Activated CD4-positive, alpha-beta T cell treated with anti-CD3 and anti-CD28 coated beads for 36 hours (primary cell): ENCODE results near the gene USP5. TPM values are rescaled to one million over a fixed set of nuclear protein-coding genes. Genes with fewer than 3 reads are reported as not detected.
A peak's percentile ranks its signal among the peaks of the same experiment; 100 is the strongest.

Experiments
- ATAC-seq: fragments of 200-7000 bp; cut with Tn5 transposase; one replicate; pipeline ENCODE4 v1.10.0; 2021; ENCODE audit warnings: mild to moderate bottlenecking, moderate library complexity
- CTCF ChIA-PET: fragments of 350-600 bp; sonication (Branson Sonifier 250); formaldehyde crosslinking; loops from one replicate; lab custom pipeline; 2021; ENCODE audit warnings: antibody characterized with exemption; lab: Charles Lee
- POLR2A ChIA-PET: fragments of 350-600 bp; sonication (Branson Sonifier 250); formaldehyde crosslinking; loops from one replicate; lab custom pipeline; 2021; ENCODE audit warnings: antibody characterized with exemption, inconsistent platforms; lab: Charles Lee
- DNase-seq: peaks from one replicate; pipeline ENCODE4 v3.0.0-alpha.2; 2020
- H3K27ac Mint-ChIP-seq: one replicate; pipeline ENCODE4 v1.8.0; 2021; ENCODE audit warnings: mixed read lengths
- H3K27me3 Mint-ChIP-seq: one replicate; pipeline ENCODE4 v1.8.0; 2021; ENCODE audit warnings: mixed read lengths
- H3K36me3 Mint-ChIP-seq: one replicate; pipeline ENCODE4 v1.8.0; 2021; ENCODE audit warnings: low read depth, mixed read lengths
- H3K4me1 Mint-ChIP-seq: one replicate; pipeline ENCODE4 v1.8.0; 2021; ENCODE audit warnings: mixed read lengths
- H3K4me3 Mint-ChIP-seq: one replicate; pipeline ENCODE4 v1.8.0; 2021; ENCODE audit warnings: mild to moderate bottlenecking, moderate library complexity, mixed read lengths
- H3K9me3 Mint-ChIP-seq: one replicate; pipeline ENCODE4 v1.8.0; 2021; ENCODE audit warnings: low read depth, mixed read lengths
- intact Hi-C, 2 experiments: fragments of 100-400 bp; cut with DNase I in 1 of 2; cut with micrococcal nuclease in 1 of 2; formaldehyde crosslinking; loops; one replicate each; pipeline versions ENCODE4 v1.14.2 to v1.15.1; 2022 to 2024; cut with DNase I, micrococcal nuclease
- total RNA-seq, 2 experiments: library from RNA; stranded (reverse); gene quantifications; one replicate each; pipeline ENCODE4 v1.2.3, GENCODE V29; 2021

USP5 gene
- total RNA-seq, 2 experiments from 2014 or later, result 128 to 132 TPM

DNA sequence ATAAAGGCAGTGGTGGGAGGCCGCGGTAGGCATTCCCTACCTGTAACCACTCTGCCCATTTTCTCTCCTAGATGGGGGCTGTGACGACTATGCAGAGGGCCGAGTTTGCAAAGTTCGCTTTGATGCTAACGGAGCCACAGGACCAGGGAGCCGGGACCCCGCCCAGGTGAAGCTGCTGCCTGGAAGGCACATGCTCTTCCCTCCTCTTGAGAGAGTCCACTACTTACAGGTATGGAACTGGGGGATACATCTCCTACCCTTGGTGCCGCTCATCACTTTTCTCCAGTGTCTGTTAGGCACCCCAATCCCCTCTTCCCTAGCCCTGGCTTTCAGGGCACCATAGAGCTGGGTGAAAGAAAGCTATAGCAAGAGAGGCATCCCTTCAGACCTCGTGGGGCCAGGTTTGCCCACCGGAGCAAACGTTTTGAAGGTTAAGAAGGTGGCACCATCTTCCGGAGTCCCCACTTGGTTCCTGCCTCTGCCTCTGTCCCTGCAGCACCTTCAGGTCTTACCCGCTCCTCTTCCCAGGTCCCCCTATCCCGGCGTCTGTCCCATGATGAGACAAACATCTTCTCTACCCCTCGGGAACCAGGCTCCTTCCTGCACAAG is 25.7 kb upstream of the USP5 start:
- ChIA-PET POLR2A (no interaction called here), CTCF (interaction anchor here (0.6 to 7.0 kb wide), 14 partner anchors 7 to 258 kb away, joined by 3 to 55 read pairs (median 4); partner anchors contain the start of genes CDCA3, MLF2, NOP2 and SPSB2)
- no peak for ATAC-seq
- Mint-ChIP-seq H3K27me3 (peaks cover 35% of the 10 kb centered on the region), H3K36me3 (no peaks in the 10 kb centered on the region), H3K4me1 (peaks cover 30% of the 10 kb centered on the region), H3K27ac (no peak overlapping the region), H3K4me3 (no peak overlapping the region), H3K9me3 (no peaks in the 10 kb centered on the region)
- no peak for DNase-seq
- intact Hi-C loops, result loop anchor here in 1 of 2 experiments (5.0 kb wide), 2 partner anchors 34 to 219 kb away; partner anchors contain the start of gene CHD4

DNA sequence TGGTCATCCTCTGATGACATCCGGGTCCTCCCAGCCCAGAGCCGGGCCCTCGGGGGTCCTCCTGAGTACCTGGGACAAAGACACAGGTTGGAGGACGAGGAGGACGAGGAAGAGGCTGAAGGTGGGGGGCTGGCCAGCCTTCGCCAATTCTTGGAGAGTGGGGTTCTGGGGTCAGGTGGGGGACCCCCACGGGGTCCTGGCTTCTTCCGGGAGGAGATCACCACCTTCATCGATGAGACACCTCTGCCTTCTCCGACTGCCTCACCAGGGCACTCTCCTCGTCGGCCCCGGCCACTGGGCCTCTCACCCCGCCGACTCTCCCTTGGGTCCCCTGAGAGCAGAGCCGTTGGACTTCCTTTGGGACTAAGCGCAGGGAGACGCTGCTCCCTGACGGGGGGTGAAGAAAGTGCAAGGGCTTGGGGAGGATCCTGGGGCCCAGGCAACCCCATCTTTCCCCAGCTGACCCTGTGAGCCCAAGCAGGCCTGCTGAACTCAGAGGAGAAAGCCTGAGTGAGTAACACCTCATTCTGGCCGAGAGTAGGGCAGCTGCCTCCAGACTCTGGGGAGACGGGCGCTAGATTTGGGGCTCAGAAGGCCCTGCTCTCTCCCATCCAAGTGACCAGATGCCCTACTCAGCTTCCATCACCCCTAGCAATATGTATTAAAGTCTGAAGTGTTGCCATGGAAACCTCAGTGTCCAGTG is 25.1 kb upstream of the USP5 start:
- ChIA-PET POLR2A (interaction anchor here (0.6 kb wide), 1 partner anchor 138 kb away, joined by 3 read pairs; the partner anchor contains the start of gene ZNF384), CTCF (interaction anchor here (0.6 to 7.0 kb wide), 9 partner anchors 7 to 259 kb away, joined by 3 to 55 read pairs (median 4); partner anchors contain the start of genes CDCA3, MLF2, NOP2 and USP5)
- Mint-ChIP-seq H3K27me3 (peaks cover 33% of the 10 kb centered on the region), H3K4me1 (peaks cover 27% of the 10 kb centered on the region), H3K27ac (no peak overlapping the region), H3K36me3 (no peaks in the 10 kb centered on the region), H3K9me3 (no peaks in the 10 kb centered on the region), H3K4me3 (peak overlapping the region; percentile 30)
- ATAC-seq, result no peak
- DNase-seq, result peak; percentile 18
- intact Hi-C loops, result loop anchor here in 1 of 2 experiments (5.0 kb wide), 2 partner anchors 35 to 220 kb away; partner anchors contain the start of gene CHD4

- ChIA-PET CTCF (interaction anchor here (0.6 to 6.3 kb wide), 3 partner anchors 74 to 98 kb away, joined by 3 to 54 read pairs (median 3); partner anchors contain the start of gene MLF2), POLR2A (interaction anchor here (0.7 kb wide), 1 partner anchor 38 kb away, joined by 4 read pairs; the partner anchor contains the start of gene CD4)
- Mint-ChIP-seq H3K9me3 (no peaks in the 10 kb centered on the region), H3K4me3 (peak overlapping the region; percentile 30), H3K36me3 (no peaks in the 10 kb centered on the region), H3K27me3 (peaks cover 33% of the 10 kb centered on the region), H3K27ac (no peak overlapping the region), H3K4me1 (peaks cover 22% of the 10 kb centered on the region)
- peak; percentile 80 for DNase-seq
- ATAC-seq, result peak; percentile 51
- intact Hi-C loops, result loop anchor here in 1 of 2 experiments (5.0 kb wide), 2 partner anchors 35 to 220 kb away; partner anchors contain the start of gene CHD4
These were observed 24.5 kb upstream of the USP5 start for GRCh38 chr12:6827437-6827911.

DNA sequence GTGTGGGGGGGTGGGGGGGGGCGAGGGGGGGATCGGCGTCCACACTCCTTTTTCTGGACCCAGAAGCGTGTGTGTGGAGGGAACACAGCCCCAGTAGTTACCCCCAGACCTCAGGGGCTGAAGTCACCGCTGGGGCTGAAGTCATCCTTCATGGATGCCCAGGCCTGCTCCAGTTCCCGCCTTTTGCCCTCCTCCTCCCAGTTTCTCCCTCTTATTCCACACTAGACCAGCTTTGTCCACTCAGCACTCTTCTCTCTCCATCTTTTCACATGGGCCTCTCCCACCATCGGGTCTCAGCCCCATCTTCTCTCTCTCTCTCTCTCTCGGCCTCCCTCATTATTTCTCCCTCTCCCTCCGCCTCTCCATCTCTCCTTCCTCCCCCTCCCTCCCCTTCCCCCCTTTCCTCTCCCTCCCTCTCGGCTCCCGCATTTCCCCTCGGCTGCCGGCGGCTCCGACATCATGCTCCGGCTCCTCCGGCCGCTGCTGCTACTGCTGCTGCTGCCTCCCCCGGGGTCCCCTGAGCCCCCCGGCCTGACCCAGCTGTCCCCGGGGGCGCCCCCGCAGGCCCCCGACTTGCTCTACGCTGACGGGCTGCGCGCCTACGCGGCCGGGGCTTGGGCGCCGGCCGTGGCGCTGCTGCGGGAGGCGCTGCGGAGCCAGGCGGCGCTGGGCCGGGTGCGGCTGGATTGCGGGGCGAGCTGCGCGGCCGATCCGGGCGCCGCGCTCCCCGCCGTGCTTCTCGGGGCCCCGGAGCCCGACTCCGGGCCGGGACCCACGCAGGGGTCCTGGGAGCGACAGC is 23.8 kb upstream of the USP5 start, which contains the start of gene P3H3:
Gene P3H3, plus strand, starts transcription at position 426 of the 799 bp plus-strand sequence. Its CDS starts 34 bp downstream, at position 460.
- Mint-ChIP-seq H3K4me1 (peaks cover 22% of the 10 kb centered on the region), H3K27ac (peak within 1 kb of the TSS; percentile 74), H3K27me3 (peaks cover 28% of the 10 kb centered on the region), H3K4me3 (peak within 1 kb of the TSS; percentile 77), H3K9me3 (no peaks in the 10 kb centered on the region), H3K36me3 (no peaks in the 10 kb centered on the region)
- ATAC-seq (peak; percentile 21), DNase-seq (peak; percentile 49)
- CTCF ChIA-PET, result interaction anchor here (0.7 to 6.3 kb wide), 6 partner anchors 16 to 90 kb away, joined by 3 to 54 read pairs (median 3); partner anchors contain the start of genes CDCA3 and MLF2
- POLR2A ChIA-PET, result interaction anchor here (0.7 kb wide), 1 partner anchor 39 kb away, joined by 4 read pairs; the partner anchor contains the start of gene CD4
- intact Hi-C loops, result loop anchor here in 1 of 2 experiments (5.0 kb wide), 2 partner anchors 36 to 221 kb away; partner anchors contain the start of gene CHD4

DNA sequence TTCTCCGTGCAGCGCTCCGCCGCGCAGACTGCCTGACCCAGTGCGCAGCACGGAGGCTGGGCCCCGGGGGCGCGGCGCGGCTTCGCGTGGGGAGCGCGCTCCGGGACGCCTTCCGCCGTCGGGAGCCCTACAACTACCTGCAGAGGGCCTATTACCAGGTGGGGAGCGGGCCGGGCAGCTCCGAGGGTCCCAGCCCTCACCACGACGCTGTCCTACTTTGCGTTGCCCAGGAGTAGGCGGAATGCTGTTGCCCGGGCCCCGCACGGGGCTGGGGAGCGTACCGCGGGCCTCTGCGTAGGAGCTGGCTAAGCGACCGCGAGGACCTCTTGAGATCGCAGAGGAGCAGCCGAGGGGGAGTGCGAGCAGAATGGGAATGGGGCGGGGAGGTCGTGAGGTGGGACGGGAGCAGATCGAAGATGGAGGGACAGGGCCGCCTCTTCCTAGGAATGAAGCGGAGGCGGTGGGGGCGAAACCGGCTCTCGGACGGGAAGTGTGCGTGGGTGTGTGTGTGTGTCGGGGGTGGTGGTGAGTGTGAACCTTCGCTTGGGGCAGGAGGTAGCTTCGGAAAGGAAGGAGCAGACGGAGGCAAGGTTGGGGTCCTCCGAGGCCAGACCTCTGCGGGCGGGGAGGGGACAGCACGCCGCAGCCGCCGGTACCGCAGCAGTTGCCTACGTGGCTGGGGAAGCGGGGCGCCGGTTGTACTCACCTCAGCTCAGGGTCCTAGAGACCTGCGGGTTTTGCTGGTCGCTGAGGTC is 23.0 kb upstream of the USP5 start:
- intact Hi-C loops, result loop anchor here in 1 of 2 experiments (5.0 kb wide), 2 partner anchors 37 to 222 kb away; partner anchors contain the start of gene CHD4
- ATAC-seq (peak; percentile 47), DNase-seq (peak; percentile 59)
- Mint-ChIP-seq H3K4me1 (peaks cover 22% of the 10 kb centered on the region), H3K36me3 (no peaks in the 10 kb centered on the region), H3K9me3 (no peaks in the 10 kb centered on the region), H3K27me3 (peaks cover 28% of the 10 kb centered on the region), H3K4me3 (peak overlapping the region; percentile 77), H3K27ac (peak overlapping the region; percentile 74)
- ChIA-PET CTCF (interaction anchor here (0.6 to 6.3 kb wide), 11 partner anchors 15 to 218 kb away, joined by 3 to 54 read pairs (median 3); partner anchors contain the start of genes CDCA3 and MLF2), POLR2A (interaction anchor here (0.6 to 1.1 kb wide), 2 partner anchors 48 to 105 kb away, joined by 3 to 4 read pairs; partner anchors contain the start of gene COPS7A)

- Mint-ChIP-seq H3K4me3 (peak overlapping the region; percentile 77), H3K9me3 (no peaks in the 10 kb centered on the region), H3K27me3 (peaks cover 26% of the 10 kb centered on the region), H3K27ac (no peak overlapping the region), H3K4me1 (peaks cover 24% of the 10 kb centered on the region), H3K36me3 (no peaks in the 10 kb centered on the region)
- DNase-seq (peak; percentile 33), ATAC-seq (no peak)
- intact Hi-C loops, result loop anchor here in 1 of 2 experiments (5.0 kb wide), 2 partner anchors 37 to 222 kb away; partner anchors contain the start of gene CHD4
- ChIA-PET CTCF (interaction anchor here (0.6 to 6.3 kb wide), 8 partner anchors 22 to 219 kb away, joined by 3 to 54 read pairs (median 3); partner anchors contain the start of genes CDCA3 and MLF2), POLR2A (interaction anchor here (0.6 to 1.1 kb wide), 2 partner anchors 49 to 106 kb away, joined by 3 to 4 read pairs; partner anchors contain the start of gene COPS7A)
These were observed 22.3 kb upstream of the USP5 start for GRCh38 chr12:6829536-6830220.

DNA sequence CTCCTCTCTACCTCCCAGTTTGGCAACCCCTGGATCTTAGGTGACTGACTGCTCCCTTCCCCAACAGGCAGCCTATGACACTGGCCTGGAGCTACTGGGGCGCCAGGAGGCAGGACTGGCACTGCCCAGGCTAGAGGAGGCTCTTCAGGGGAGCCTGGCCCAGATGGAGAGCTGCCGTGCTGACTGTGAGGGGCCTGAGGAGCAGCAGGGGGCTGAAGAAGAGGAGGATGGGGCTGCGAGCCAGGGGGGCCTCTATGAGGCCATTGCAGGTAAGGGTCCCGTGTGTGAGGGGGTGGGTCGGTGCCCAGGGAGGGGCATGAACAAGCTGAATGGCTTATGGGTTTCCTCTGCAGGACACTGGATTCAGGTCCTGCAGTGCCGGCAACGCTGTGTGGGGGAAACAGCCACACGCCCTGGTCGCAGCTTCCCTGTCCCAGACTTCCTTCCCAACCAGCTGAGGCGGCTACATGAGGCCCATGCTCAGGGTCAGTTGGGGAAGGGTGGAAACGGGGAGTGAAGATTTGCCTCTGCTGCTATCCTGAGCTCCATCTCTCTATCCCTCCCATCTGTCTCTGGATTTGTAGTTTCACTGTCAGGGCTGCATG is 21.6 kb upstream of the USP5 start:
- Mint-ChIP-seq H3K36me3 (no peaks in the 10 kb centered on the region), H3K9me3 (no peaks in the 10 kb centered on the region), H3K4me1 (peaks cover 23% of the 10 kb centered on the region), H3K4me3 (no peak overlapping the region), H3K27me3 (peaks cover 19% of the 10 kb centered on the region), H3K27ac (no peak overlapping the region)
- DNase-seq (no peak), ATAC-seq (no peak)
- intact Hi-C loops, result no loop called here
- POLR2A ChIA-PET, result interaction anchor here (0.6 to 1.1 kb wide), 2 partner anchors 10 to 50 kb away, joined by 3 to 4 read pairs; no protein-coding TSS in a partner anchor
- CTCF ChIA-PET, result interaction anchor here (0.5 to 6.0 kb wide), 10 partner anchors 7 to 219 kb away, joined by 3 to 55 read pairs (median 3); partner anchors contain the start of genes CDCA3 and GPR162

GRCh38 chr12:6830999-6831398 is 21.0 kb upstream of the USP5 start:
- no peaks in the 10 kb centered on the region for H3K36me3 Mint-ChIP-seq
- CTCF ChIA-PET, result interaction anchor here (0.5 to 6.0 kb wide), 9 partner anchors 8 to 166 kb away, joined by 3 to 55 read pairs (median 3); partner anchors contain the start of genes CDCA3 and GPR162
- H3K27ac Mint-ChIP-seq, result no peak overlapping the region
- peaks cover 17% of the 10 kb centered on the region for H3K27me3 Mint-ChIP-seq
- peaks cover 21% of the 10 kb centered on the region for H3K4me1 Mint-ChIP-seq
- POLR2A ChIA-PET, result interaction anchor here (0.6 kb wide), 2 partner anchors 11 to 161 kb away, joined by 3 read pairs; no protein-coding TSS in a partner anchor
- no peak for ATAC-seq
- no peak overlapping the region for H3K4me3 Mint-ChIP-seq
- H3K9me3 Mint-ChIP-seq, result no peaks in the 10 kb centered on the region
- no peak for DNase-seq
- intact Hi-C loops, result no loop called here
